Measurements from ENCODE around the gene PPP1R9A. TPM values are rescaled to one million over a fixed set of nuclear protein-coding genes. Genes with fewer than 3 reads are reported as not detected.

Gene PPP1R9A
- total and polyA plus RNA-seq, 3 experiments from 2014 or later, result 0.02 TPM; not detected in 2

DNA sequence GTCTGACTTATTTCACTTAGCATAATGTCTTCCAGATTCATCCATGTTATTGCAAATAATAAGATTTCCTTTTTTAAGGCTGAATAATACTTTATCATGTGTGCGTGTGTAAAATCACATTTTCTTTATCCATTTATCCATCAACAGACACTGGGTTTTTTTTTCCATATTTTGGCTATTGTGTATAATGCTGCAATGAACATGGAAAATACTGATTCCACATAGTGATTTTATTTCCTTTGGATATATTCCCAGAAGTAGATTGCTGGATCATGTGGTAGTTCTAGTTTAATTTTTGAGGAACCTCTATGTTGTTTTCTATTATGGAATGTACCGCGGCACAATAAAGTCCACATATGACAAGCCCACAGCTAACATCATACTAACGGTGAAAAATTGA is 236.9 kb downstream of the PPP1R9A start:
- Histone ChIP-seq H3K4me1 (ENCODE audit: insufficient read depth, low read length) (no peaks in the 10 kb centered on the region), H3K27ac (ENCODE audit: low read depth, low read length) (no peak overlapping the region), H3K4me3 (ENCODE audit: low read length) (no peak overlapping the region), H3K9me3 (ENCODE audit: low read length) (no peaks in the 10 kb centered on the region), H3K36me3 (ENCODE audit: insufficient read depth, low read length) (no peaks in the 10 kb centered on the region), H3K27me3 (ENCODE audit: insufficient read depth, low read length, poor library complexity, severe bottlenecking) (no peaks in the 10 kb centered on the region)
- H3K27ac Mint-ChIP-seq, result no peak overlapping the region
- H3K27me3 Mint-ChIP-seq, result no peaks in the 10 kb centered on the region
- no peaks in the 10 kb centered on the region for H3K4me1 Mint-ChIP-seq
- no peak for DNase-seq
- no peak overlapping the region for H3K4me3 Mint-ChIP-seq
- CTCF ChIA-PET, result no interaction called here
- peaks cover 0 to 4% (median 2%) of the 10 kb centered on the region in 5 donors for H3K9me3 Mint-ChIP-seq
- POLR2A ChIA-PET, result no interaction called here
- H3K36me3 Mint-ChIP-seq, result no peaks in the 10 kb centered on the region

DNA sequence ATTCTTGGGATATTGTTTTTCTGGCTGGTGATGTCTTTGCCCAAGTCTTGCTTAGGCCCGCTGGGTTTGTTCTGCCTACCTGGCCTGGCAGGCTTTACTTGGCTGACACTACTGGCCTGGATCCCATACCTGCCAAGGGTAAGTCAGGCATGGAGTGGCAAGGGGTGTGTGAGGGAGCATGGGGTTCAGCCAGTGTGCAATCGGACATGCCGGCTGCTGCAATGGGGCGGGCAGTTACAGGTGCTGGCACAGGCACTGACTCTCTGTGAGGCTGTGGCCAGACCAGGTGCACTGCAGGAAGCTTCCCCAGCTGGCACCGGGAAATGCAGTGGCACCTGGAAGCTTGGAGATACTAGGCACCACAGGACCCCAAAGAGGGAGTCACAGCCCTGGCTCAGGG is 248.6 kb downstream of the PPP1R9A start:
- no peak for DNase-seq
- peaks cover 0 to 2% (median 0%) of the 10 kb centered on the region in 5 donors for H3K9me3 Mint-ChIP-seq
- no peaks in the 10 kb centered on the region for H3K36me3 ChIP-seq (ENCODE audit: insufficient read depth, low read length)
- H3K36me3 Mint-ChIP-seq, result no peaks in the 10 kb centered on the region
- H3K27ac ChIP-seq (ENCODE audit: low read depth, low read length), result no peak overlapping the region
- H3K27ac Mint-ChIP-seq, result no peak overlapping the region
- no peaks in the 10 kb centered on the region for H3K4me1 ChIP-seq (ENCODE audit: insufficient read depth, low read length)
- POLR2A ChIA-PET, result no interaction called here
- no peak overlapping the region for H3K4me3 Mint-ChIP-seq
- no peaks in the 10 kb centered on the region for H3K4me1 Mint-ChIP-seq
- CTCF ChIA-PET, result no interaction called here
- no peaks in the 10 kb centered on the region for H3K9me3 ChIP-seq (ENCODE audit: low read length)
- H3K4me3 ChIP-seq (ENCODE audit: low read length), result no peak overlapping the region
- H3K27me3 ChIP-seq (ENCODE audit: insufficient read depth, low read length, poor library complexity, severe bottlenecking), result no peaks in the 10 kb centered on the region
- peaks cover 0 to 1% of the 10 kb centered on the region in 2 donors for H3K27me3 Mint-ChIP-seq

DNA sequence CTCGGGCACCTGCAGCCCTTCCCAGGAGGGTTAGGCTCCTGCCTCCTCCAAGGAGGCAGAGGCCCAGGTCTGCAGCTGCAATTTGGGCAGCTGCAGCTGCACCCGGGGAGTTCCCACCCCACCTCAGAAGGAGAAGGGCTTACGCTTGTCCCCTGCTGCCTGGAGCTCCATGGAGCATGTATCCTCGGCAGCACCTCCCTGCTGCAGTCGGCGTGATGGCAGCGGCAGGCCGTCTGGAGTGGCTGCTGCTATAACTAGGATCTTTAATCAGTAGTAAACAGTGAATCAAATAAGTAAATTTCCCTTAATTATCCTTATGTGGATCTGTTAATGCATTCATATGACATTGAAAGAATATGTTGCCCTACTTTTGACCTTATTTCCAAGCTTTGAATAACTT is 250.0 kb downstream of the PPP1R9A start:
- Histone ChIP-seq H3K27ac (ENCODE audit: low read depth, low read length) (no peak overlapping the region), H3K4me1 (ENCODE audit: insufficient read depth, low read length) (no peaks in the 10 kb centered on the region), H3K27me3 (ENCODE audit: insufficient read depth, low read length, poor library complexity, severe bottlenecking) (no peaks in the 10 kb centered on the region), H3K36me3 (ENCODE audit: insufficient read depth, low read length) (no peaks in the 10 kb centered on the region), H3K9me3 (ENCODE audit: low read length) (no peaks in the 10 kb centered on the region), H3K4me3 (ENCODE audit: low read length) (no peak overlapping the region)
- Mint-ChIP-seq H3K9me3 (peaks cover 0 to 3% (median 0%) of the 10 kb centered on the region in 5 donors), H3K27me3 (peaks cover 0 to 1% of the 10 kb centered on the region in 2 donors), H3K27ac (no peak overlapping the region), H3K36me3 (no peaks in the 10 kb centered on the region), H3K4me3 (no peak overlapping the region), H3K4me1 (no peaks in the 10 kb centered on the region)
- ChIA-PET POLR2A (no interaction called here), CTCF (no interaction called here)
- no peak for DNase-seq

DNA sequence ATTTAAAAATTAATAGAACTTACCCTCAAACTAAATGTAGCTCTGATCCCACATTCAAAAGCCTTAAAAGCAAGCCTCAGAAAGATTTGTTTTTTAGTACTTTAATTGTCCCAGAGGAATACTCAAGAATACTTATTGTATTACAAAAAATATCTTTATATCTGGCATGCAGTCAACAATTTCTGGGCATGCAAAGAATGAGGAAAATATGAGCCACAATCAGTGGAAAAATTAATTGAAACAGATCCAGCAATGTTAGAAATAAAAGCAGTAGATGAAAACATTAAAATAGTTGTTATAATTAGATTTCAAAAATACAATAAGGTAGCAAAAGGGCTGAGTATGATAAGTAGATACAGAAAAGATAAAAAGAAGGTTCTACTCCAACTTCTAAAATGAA is 262.3 kb downstream of the PPP1R9A start:
- H3K27ac ChIP-seq (ENCODE audit: low read depth, low read length), result no peak overlapping the region
- Mint-ChIP-seq H3K4me1 (no peaks in the 10 kb centered on the region), H3K9me3 (peaks cover 0 to 3% (median 0%) of the 10 kb centered on the region in 5 donors), H3K36me3 (no peaks in the 10 kb centered on the region), H3K4me3 (no peak overlapping the region), H3K27me3 (peaks cover 0 to 5% of the 10 kb centered on the region in 2 donors), H3K27ac (no peak overlapping the region)
- CTCF ChIA-PET, result no interaction called here
- POLR2A ChIA-PET, result no interaction called here
- no peaks in the 10 kb centered on the region for H3K9me3 ChIP-seq (ENCODE audit: low read length)
- no peaks in the 10 kb centered on the region for H3K27me3 ChIP-seq (ENCODE audit: insufficient read depth, low read length, poor library complexity, severe bottlenecking)
- no peak for DNase-seq
- no peaks in the 10 kb centered on the region for H3K36me3 ChIP-seq (ENCODE audit: insufficient read depth, low read length)
- H3K4me3 ChIP-seq (ENCODE audit: low read length), result no peak overlapping the region
- H3K4me1 ChIP-seq (ENCODE audit: insufficient read depth, low read length), result no peaks in the 10 kb centered on the region

DNA sequence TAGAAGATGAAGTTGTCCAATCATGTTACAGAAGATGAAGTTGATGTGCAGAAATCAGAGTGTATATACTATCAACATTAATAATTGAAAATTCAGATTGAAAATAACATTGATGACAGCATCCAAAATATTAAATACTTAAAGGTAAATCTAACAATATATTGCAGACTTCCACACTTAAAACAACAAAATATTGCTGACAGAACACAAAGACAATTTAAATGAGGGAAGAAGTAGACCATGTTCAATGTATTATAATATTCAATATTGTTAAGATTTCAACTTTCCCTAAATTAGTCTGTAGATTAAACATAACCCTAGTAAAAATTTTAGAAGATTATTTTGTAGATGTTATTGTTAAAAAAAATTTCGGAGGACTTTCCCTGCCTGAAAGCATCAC is 265.0 kb downstream of the PPP1R9A start:
- Histone ChIP-seq H3K36me3 (ENCODE audit: insufficient read depth, low read length) (no peaks in the 10 kb centered on the region), H3K4me3 (ENCODE audit: low read length) (no peak overlapping the region), H3K27me3 (ENCODE audit: insufficient read depth, low read length, poor library complexity, severe bottlenecking) (no peaks in the 10 kb centered on the region), H3K4me1 (ENCODE audit: insufficient read depth, low read length) (no peaks in the 10 kb centered on the region), H3K9me3 (ENCODE audit: low read length) (no peaks in the 10 kb centered on the region), H3K27ac (ENCODE audit: low read depth, low read length) (no peak overlapping the region)
- Mint-ChIP-seq H3K4me1 (no peaks in the 10 kb centered on the region), H3K27ac (no peak overlapping the region), H3K27me3 (peaks cover 0 to 5% of the 10 kb centered on the region in 2 donors), H3K36me3 (no peaks in the 10 kb centered on the region), H3K9me3 (no peaks in the 10 kb centered on the region), H3K4me3 (no peak overlapping the region)
- POLR2A ChIA-PET, result no interaction called here
- DNase-seq, result no peak
- CTCF ChIA-PET, result no interaction called here

DNA sequence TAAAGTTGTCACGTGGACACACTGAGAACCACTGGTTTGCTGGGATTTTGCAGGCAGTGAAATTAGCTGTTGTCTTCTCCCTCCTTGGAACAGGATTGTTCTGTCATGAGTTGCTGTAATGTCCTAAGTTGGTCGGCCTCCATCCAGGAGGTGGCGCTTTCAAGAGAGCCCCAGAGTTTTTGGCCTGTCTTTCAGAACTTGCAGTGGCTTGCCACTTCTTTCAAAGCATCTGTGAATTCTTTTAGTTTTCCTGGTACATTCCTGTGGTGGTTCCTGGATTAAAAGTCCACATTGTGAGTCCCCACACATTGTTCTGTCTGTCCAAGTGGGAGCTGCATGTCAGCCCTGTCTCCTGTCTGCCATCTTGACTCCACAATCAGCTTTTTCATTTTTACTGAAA is 283.1 kb downstream of the PPP1R9A start:
- no peaks in the 10 kb centered on the region for H3K4me1 Mint-ChIP-seq
- H3K27ac Mint-ChIP-seq, result no peak overlapping the region
- peaks cover 5 to 7% of the 10 kb centered on the region in 2 donors for H3K27me3 Mint-ChIP-seq
- Histone ChIP-seq H3K9me3 (ENCODE audit: low read length) (no peaks in the 10 kb centered on the region), H3K4me1 (ENCODE audit: insufficient read depth, low read length) (no peaks in the 10 kb centered on the region), H3K4me3 (ENCODE audit: low read length) (no peak overlapping the region), H3K27me3 (ENCODE audit: insufficient read depth, low read length, poor library complexity, severe bottlenecking) (no peaks in the 10 kb centered on the region), H3K36me3 (ENCODE audit: insufficient read depth, low read length) (no peaks in the 10 kb centered on the region), H3K27ac (ENCODE audit: low read depth, low read length) (no peak overlapping the region)
- H3K9me3 Mint-ChIP-seq, result peaks cover 0 to 3% (median 3%) of the 10 kb centered on the region in 5 donors
- no peak for DNase-seq
- H3K36me3 Mint-ChIP-seq, result no peaks in the 10 kb centered on the region
- POLR2A ChIA-PET, result no interaction called here
- no peak overlapping the region for H3K4me3 Mint-ChIP-seq
- CTCF ChIA-PET, result no interaction called here

DNA sequence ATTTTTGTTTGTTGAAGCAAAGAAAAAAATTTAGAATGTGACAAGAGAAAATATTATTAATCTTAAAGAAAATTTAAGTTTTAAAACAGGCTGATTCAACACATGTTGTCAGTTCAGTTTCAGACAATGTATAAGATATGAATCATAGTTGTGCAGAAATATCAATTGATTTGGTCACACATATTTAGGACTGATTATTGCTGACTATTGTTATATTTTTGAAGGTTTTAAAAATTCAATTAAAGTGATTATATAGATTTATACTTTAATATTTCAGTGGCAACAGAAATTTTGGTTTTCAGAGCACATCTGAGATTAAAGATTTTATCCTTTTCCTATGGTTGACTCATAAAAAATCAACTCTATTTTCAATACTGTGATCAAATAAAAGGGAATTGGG is 284.4 kb downstream of the PPP1R9A start:
- Mint-ChIP-seq H3K9me3 (peaks cover 0 to 3% (median 3%) of the 10 kb centered on the region in 5 donors), H3K27ac (no peak overlapping the region), H3K36me3 (no peaks in the 10 kb centered on the region), H3K4me3 (no peak overlapping the region), H3K27me3 (peaks cover 5 to 7% of the 10 kb centered on the region in 2 donors), H3K4me1 (no peaks in the 10 kb centered on the region)
- H3K27me3 ChIP-seq (ENCODE audit: insufficient read depth, low read length, poor library complexity, severe bottlenecking), result no peaks in the 10 kb centered on the region
- no peaks in the 10 kb centered on the region for H3K4me1 ChIP-seq (ENCODE audit: insufficient read depth, low read length)
- H3K36me3 ChIP-seq (ENCODE audit: insufficient read depth, low read length), result no peaks in the 10 kb centered on the region
- no peak for DNase-seq
- no peak overlapping the region for H3K27ac ChIP-seq (ENCODE audit: low read depth, low read length)
- no peak overlapping the region for H3K4me3 ChIP-seq (ENCODE audit: low read length)
- ChIA-PET CTCF (no interaction called here), POLR2A (no interaction called here)
- H3K9me3 ChIP-seq (ENCODE audit: low read length), result no peaks in the 10 kb centered on the region

DNA sequence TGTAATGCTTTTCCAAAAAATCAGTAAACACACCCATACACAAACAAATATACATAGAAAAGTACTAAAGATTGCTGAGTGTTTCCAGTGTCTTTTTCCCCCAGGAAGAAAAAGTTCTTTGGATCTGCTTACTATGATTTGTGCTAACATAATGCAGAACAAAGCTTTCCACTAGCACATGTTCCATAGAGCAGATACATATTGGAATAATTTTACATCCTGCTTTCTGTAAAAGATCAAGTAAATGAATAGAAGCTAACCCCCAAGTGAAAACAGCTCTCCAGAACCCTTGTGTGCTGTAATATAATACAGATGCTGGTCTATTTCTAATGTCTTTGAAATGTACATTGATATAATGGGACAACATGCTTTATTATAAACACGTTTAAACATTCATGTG is 291.5 kb downstream of the PPP1R9A start:
- H3K9me3 ChIP-seq (ENCODE audit: low read length), result no peaks in the 10 kb centered on the region
- Mint-ChIP-seq H3K4me3 (no peak overlapping the region), H3K27ac (no peak overlapping the region), H3K36me3 (no peaks in the 10 kb centered on the region), H3K4me1 (no peaks in the 10 kb centered on the region), H3K27me3 (no peaks in the 10 kb centered on the region), H3K9me3 (no peaks in the 10 kb centered on the region)
- H3K27ac ChIP-seq (ENCODE audit: low read depth, low read length), result no peak overlapping the region
- no peaks in the 10 kb centered on the region for H3K4me1 ChIP-seq (ENCODE audit: insufficient read depth, low read length)
- no peaks in the 10 kb centered on the region for H3K27me3 ChIP-seq (ENCODE audit: insufficient read depth, low read length, poor library complexity, severe bottlenecking)
- H3K36me3 ChIP-seq (ENCODE audit: insufficient read depth, low read length), result no peaks in the 10 kb centered on the region
- no peak overlapping the region for H3K4me3 ChIP-seq (ENCODE audit: low read length)
- POLR2A ChIA-PET, result no interaction called here
- CTCF ChIA-PET, result no interaction called here
- no peak for DNase-seq
